Upper lobe of left lung (tissue), 6 donors: ENCODE data around the gene RPS6KL1. TPM values are rescaled to one million over a fixed set of nuclear protein-coding genes. Genes with fewer than 3 reads are reported as not detected.

Experiments used
- ATAC-seq, 2 donors: fragments of 200-7000 bp; cut with Tn5 transposase; one replicate each; pipeline ENCODE4 v1.9.1; 2022; ENCODE audit warnings: mild to moderate bottlenecking in 2 of 2, moderate library complexity in 2 of 2; ENCODE audit not compliant: low FRiP score in 2 of 2
- DNase-seq, 2 donors: peaks; one replicate each; pipeline ENCODE4 v3.0.0-alpha.2; 2019 to 2020
- H3K27ac ChIP-seq, 4 donors: fragments of 200-600 bp; sonication (generic); one replicate each; pipeline ENCODE4 v1.5.1; 2016 to 2019
- H3K27me3 ChIP-seq, 4 donors: fragments of 200-600 bp; sonication (generic); one replicate each; pipeline ENCODE4 v1.5.1; 2017 to 2019
- H3K36me3 ChIP-seq, 4 donors: fragments of 200-600 bp; sonication (generic); one replicate each; pipeline ENCODE4 v1.5.1; 2016 to 2019
- H3K4me1 ChIP-seq, 4 donors: fragments of 200-600 bp; sonication (generic); one replicate each; pipeline ENCODE4 v1.5.1; 2018 to 2019
- H3K4me3 ChIP-seq, 4 donors: fragments of 200-600 bp; sonication (generic); one replicate each; pipeline ENCODE4 v1.5.1; 2017 to 2019; ENCODE audit warnings: mild to moderate bottlenecking in 2 of 4, moderate library complexity in 1 of 4
- H3K9me3 ChIP-seq, 4 donors: fragments of 200-600 bp; sonication (generic); one replicate each; pipeline ENCODE4 v1.5.1; 2018 to 2019
- CTCF ChIP-seq, 6 experiments: fragments of 450-650 bp in 4 of 6; fragments of 200-600 bp in 2 of 6; sonication (generic) in 2 of 6; IDR thresholded peaks; one replicate each; pipeline ENCODE4 v1.5.1; 2016 to 2019; ENCODE audit warnings: antibody characterized with exemption in 6 of 6
- EP300 ChIP-seq, 4 donors: sonication (generic); formaldehyde crosslinking; IDR thresholded peaks; one replicate each; pipeline ENCODE4 v1.5.1; 2017; ENCODE audit warnings: antibody characterized with exemption in 4 of 4, control low read depth in 2 of 4
- POLR2A ChIP-seq, 4 donors: fragments of 450-650 bp; IDR thresholded peaks; one replicate each; pipeline ENCODE4 v1.5.1; 2016 to 2017; ENCODE audit warnings: antibody characterized with exemption in 4 of 4, mild to moderate bottlenecking in 2 of 4
- POLR2AphosphoS5 ChIP-seq, 2 donors: sonication (generic); formaldehyde crosslinking; IDR thresholded peaks; one replicate each; pipeline ENCODE4 v1.5.1; 2017; ENCODE audit warnings: antibody characterized with exemption in 2 of 2
- WGBS, 2 donors: methylation state at CpG; one replicate each; pipeline ENCODE4 v1.1.5; 2017 to 2018; 5-methylcytosine and 5-hydroxymethylcytosine counted together
- total RNA-seq, 6 donors: library from RNA; depleted of rRNA in 4 of 6; stranded (reverse); fragments of >200 nt in 4 of 6; gene quantifications; one replicate each; pipeline versions ENCODE4 v1.1.0 to v1.2.1, GENCODE V29; 2016 to 2021
- donor health status: DM: no; HTN: no; CAD: no; lungs with moderate emphysema.
- donor health status: DM: no; HTN: yes; CAD: no; lungs with severe emphysema.

RPS6KL1 gene, protein sequence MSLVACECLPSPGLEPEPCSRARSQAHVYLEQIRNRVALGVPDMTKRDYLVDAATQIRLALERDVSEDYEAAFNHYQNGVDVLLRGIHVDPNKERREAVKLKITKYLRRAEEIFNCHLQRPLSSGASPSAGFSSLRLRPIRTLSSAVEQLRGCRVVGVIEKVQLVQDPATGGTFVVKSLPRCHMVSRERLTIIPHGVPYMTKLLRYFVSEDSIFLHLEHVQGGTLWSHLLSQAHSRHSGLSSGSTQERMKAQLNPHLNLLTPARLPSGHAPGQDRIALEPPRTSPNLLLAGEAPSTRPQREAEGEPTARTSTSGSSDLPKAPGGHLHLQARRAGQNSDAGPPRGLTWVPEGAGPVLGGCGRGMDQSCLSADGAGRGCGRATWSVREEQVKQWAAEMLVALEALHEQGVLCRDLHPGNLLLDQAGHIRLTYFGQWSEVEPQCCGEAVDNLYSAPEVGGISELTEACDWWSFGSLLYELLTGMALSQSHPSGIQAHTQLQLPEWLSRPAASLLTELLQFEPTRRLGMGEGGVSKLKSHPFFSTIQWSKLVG
- total RNA-seq, result 10 to 100 TPM in 2 of 6 donors, 1 to 10 TPM in 4; 3.4 to 29.3 (median 7.3) TPM

DNA sequence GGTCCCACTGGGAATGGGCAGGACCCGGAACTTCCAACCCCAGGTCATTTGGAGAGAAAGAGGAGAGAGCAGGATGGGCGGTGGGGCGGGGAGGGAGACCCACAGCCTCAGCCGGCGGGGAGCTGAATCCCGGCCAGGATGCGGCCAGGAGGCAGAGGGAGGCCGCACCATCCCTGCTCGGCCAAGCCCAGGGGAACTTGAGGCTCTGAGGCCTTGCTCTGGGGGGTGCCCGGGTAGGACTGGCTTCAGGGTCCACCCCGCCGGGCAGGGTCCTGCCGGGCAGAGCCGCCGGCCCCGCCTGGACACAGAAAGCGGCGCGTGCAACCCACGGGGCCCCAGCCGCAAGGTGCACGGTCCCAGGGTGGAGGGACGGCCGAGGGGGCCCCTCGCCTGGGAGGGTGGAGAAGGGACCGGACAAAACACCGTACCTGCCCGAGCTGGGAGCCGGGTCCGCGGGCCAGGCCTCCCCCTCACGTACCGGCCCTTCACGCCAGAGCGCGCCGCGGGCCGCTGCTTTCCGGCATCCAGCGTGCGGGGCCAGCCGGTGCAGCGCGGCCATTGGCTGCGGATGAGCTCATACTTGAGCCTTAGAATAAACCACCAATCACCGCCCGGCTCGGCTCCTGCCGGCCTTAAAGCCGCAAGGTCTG is at the start of gene RPS6KL1:
Gene RPS6KL1 (minus strand): TSS at position 509 of the 650 bp plus-strand sequence. CDS start 1,719 bp downstream, outside the sequence.
- Histone ChIP-seq H3K4me1 (peaks cover 9 to 20% (median 11%) of the 10 kb centered on the region in 4 donors), H3K4me3 (peak within 1 kb of the TSS; percentile 56 to 66 (median 62)), H3K27me3 (no peaks in the 10 kb centered on the region), H3K9me3 (no peaks in the 10 kb centered on the region), H3K36me3 (no peaks in the 10 kb centered on the region), H3K27ac (peak within 1 kb of the TSS in 2 of 4 donors; percentile 17 to 75)
- ATAC-seq (peak; percentile 90 to 96), DNase-seq (peak; percentile 88 to 95)
- TF ChIP-seq POLR2AphosphoS5 (IDR thresholded peaks at IDR 0.05), result peak in 1 of 2 donors; percentile 28
- TF ChIP-seq POLR2A (IDR thresholded peaks at IDR 0.05), result peak in 1 of 4 donors; percentile 12
- TF ChIP-seq EP300 (IDR thresholded peaks at IDR 0.05), result no peak
- peak in 1 of 6 experiments; percentile 9 for TF ChIP-seq CTCF (IDR thresholded peaks at IDR 0.05)
- 15 to 41% methylated on average over 3 to 30 of the region's 51 CpGs for WGBS, 2 donors

- Histone ChIP-seq H3K27me3 (no peaks in the 10 kb centered on the region), H3K27ac (no peak overlapping the region), H3K36me3 (no peaks in the 10 kb centered on the region), H3K9me3 (no peaks in the 10 kb centered on the region), H3K4me3 (no peak overlapping the region), H3K4me1 (peaks cover 0 to 11% (median 8%) of the 10 kb centered on the region in 4 donors)
- DNase-seq (no peak), ATAC-seq (no peak)
- TF ChIP-seq POLR2A (IDR thresholded peaks at IDR 0.05) (no peak), EP300 (IDR thresholded peaks at IDR 0.05) (no peak), POLR2AphosphoS5 (IDR thresholded peaks at IDR 0.05) (no peak), CTCF (IDR thresholded peaks at IDR 0.05) (no peak)
- WGBS, 2 donors, result 69 to 72% methylated on average over 1 of the region's 1 CpG
Observed at GRCh38 chr14:74968811-74969210, 45.8 kb upstream of the RPS6KL1 start.

- ATAC-seq (no peak), DNase-seq (no peak)
- no peak overlapping the region for H3K27ac ChIP-seq
- WGBS, 2 donors, result 84 to 97% methylated on average over 3 to 5 of the region's 5 CpGs
- no peaks in the 10 kb centered on the region for H3K36me3 ChIP-seq
- no peak overlapping the region for H3K4me3 ChIP-seq
- no peaks in the 10 kb centered on the region for H3K4me1 ChIP-seq
- TF ChIP-seq POLR2AphosphoS5 (IDR thresholded peaks at IDR 0.05) (no peak), CTCF (IDR thresholded peaks at IDR 0.05) (no peak), POLR2A (IDR thresholded peaks at IDR 0.05) (no peak), EP300 (IDR thresholded peaks at IDR 0.05) (no peak)
- no peaks in the 10 kb centered on the region for H3K9me3 ChIP-seq
- H3K27me3 ChIP-seq, result no peaks in the 10 kb centered on the region
Observed at GRCh38 chr14:74965486-74966153, 42.6 kb upstream of the RPS6KL1 start.

DNA sequence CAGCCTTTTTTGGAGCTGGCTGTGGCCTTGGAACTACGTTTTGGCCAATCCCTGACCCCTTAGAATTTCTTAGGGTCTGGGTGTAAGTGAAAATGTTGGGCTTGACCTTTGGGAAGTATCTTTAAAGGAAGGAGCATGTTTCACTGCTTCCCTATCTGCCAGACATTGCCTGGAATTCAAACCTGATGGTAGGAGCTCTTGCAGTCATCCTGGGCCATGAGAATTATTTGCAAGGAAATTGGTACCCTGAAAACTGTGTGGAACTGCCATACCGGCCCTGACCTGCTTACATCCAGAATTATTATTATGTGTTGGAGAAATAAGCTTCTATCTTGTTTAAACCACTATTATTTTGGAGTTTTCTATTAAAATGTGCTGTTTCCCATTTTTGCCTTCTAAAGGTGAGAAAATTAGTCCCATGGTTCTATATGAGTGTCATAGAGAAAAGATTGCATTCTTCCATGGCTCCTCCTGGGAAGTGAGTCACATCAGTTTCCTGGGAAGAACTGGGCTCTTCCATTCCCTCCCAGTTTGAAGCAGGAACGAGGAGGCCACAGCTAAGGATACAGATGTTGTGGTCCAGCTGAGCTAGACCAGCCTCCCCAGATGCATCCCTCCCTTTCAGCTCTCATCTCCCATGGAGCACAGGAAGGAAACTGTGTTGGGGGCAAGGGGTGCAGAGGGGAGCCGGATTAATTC is 41.9 kb upstream of the RPS6KL1 start:
- no peak for ATAC-seq

More for the DNA sequence above, 41.9 kb upstream of the RPS6KL1 start:
- Histone ChIP-seq H3K4me1 (no peaks in the 10 kb centered on the region), H3K4me3 (no peak overlapping the region), H3K27ac (no peak overlapping the region), H3K27me3 (no peaks in the 10 kb centered on the region), H3K9me3 (no peaks in the 10 kb centered on the region), H3K36me3 (no peaks in the 10 kb centered on the region)
- no peak for DNase-seq
- TF ChIP-seq POLR2AphosphoS5 (IDR thresholded peaks at IDR 0.05) (no peak), EP300 (IDR thresholded peaks at IDR 0.05) (no peak), CTCF (IDR thresholded peaks at IDR 0.05) (no peak), POLR2A (IDR thresholded peaks at IDR 0.05) (no peak)
- WGBS, 2 donors, result 57 to 91% methylated on average over 3 to 4 of the region's 4 CpGs
